Heart left ventricle (tissue), 13 donors: ENCODE results near the gene ATP5PD.

Experiments used
- POLR2A ChIP-seq, 2 donors: fragments of 450-650 bp; IDR thresholded peaks; one replicate each; pipeline ENCODE4 v1.6.1; 2017; ENCODE audit warnings: antibody characterized with exemption in 2 of 2, mild to moderate bottlenecking in 2 of 2, moderate library complexity in 2 of 2
- TF ChIP-seq, protein P1 (sequence below), 12 donors: fragments of 200-600 bp; sonication (generic) in 4 of 12; IDR thresholded peaks; one replicate each; pipeline versions ENCODE4 v1.5.0 to v1.8.0; 2018 to 2022; ENCODE audit warnings: antibody characterized with exemption in 12 of 12, mild to moderate bottlenecking in 5 of 12
- donor health status: ischemic (EF 13 %, LVEDD 7.1; RV severe dilation, severe dysfunction).
- donor health status: DM: no; HTN: yes; CAD: no.
- donor health status: DM: no; HTN: no; CAD: no.
- donor health status: ischemic (EF 25% LVEDD 6.9; RV normal size, moderate dysfunction).
- donor health status: ischemic (EF 25% LVEDD 5.7; RV mildly dilated, moderate dysfunction).
- donor health status: ischemic (EF 35%, LVEDD 5.7; RV mildly dilated, moderate dysfunction).
- donor health status: nonischemic (EF 11% LVEDD 7.7; RV severe dilation, severe dysfunction).
- donor health status: DM: yes; HTN: yes; CAD: no.
- donor health status: PGD.
- donor health status: ischemic (EF 29% LVEDD 5.4; RV normal size, mild dysfunction).
- donor health status: nonischemic (EF 23%, LVEDD 6.1; RV moderate dilation, normal function).

DNA sequence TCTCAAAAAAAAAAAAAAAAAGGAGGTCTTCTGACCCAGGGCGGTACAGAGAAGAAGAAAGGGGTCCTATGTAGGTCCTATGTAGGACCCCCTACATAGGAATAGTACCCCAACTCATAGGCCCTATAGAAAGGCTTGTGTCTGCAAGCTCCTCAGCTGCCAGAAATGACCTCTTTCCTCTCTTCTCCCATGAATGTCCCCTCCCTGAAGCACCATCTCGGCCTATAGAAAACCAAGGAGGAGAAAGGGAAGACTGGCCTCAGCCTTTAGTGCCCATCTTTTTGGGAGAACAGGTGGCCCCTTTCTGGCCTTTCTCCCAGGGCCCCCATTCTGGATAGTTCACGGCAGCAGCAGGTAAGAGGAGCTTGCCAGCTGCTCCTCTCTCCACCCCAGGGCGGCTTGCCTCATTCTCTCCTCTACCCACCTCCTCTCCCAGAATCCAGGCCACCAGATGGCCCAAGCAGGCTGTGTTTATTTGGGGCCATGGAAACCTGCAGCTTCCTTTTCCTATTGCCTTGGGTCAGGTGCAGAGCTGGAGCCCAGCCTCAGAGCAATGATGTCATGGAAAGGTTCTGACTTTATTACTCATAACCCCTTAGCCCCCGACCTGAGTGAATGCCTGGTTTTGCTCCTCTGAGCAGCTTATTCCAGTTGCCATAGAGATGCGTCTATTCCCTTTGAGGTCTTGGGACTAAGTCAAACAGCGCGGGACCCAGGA lies 35.9 kb downstream of the ATP5PD start:
- TF ChIP-seq, protein P1, sequence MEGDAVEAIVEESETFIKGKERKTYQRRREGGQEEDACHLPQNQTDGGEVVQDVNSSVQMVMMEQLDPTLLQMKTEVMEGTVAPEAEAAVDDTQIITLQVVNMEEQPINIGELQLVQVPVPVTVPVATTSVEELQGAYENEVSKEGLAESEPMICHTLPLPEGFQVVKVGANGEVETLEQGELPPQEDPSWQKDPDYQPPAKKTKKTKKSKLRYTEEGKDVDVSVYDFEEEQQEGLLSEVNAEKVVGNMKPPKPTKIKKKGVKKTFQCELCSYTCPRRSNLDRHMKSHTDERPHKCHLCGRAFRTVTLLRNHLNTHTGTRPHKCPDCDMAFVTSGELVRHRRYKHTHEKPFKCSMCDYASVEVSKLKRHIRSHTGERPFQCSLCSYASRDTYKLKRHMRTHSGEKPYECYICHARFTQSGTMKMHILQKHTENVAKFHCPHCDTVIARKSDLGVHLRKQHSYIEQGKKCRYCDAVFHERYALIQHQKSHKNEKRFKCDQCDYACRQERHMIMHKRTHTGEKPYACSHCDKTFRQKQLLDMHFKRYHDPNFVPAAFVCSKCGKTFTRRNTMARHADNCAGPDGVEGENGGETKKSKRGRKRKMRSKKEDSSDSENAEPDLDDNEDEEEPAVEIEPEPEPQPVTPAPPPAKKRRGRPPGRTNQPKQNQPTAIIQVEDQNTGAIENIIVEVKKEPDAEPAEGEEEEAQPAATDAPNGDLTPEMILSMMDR (IDR thresholded peaks at IDR 0.05), result peak in 1 of 12 donors; percentile 8
- no peak for TF ChIP-seq POLR2A (IDR thresholded peaks at IDR 0.05)
